Left ventricle myocardium inferior (tissue), 1 donor: ENCODE measurements around the gene ACSF3. TPM values are rescaled to one million over a fixed set of nuclear protein-coding genes. Genes with fewer than 3 reads are reported as not detected.

Source experiments
- DNase-seq: peaks from one replicate; pipeline ENCODE4 v3.0.0-alpha.2; 2020
- H3K27ac ChIP-seq: fragments of 200-600 bp; replicated peaks from 2 replicates; pipeline ENCODE4 v1.8.0; 2021
- H3K27me3 ChIP-seq: fragments of 200-600 bp; 2 replicates; pipeline ENCODE4 v1.8.0; 2021; ENCODE audit warnings: low read depth
- H3K36me3 ChIP-seq: fragments of 200-600 bp; 2 replicates; pipeline ENCODE4 v1.8.0; 2021
- H3K4me1 ChIP-seq: fragments of 200-600 bp; 2 replicates; pipeline ENCODE4 v1.8.0; 2021
- H3K4me3 ChIP-seq: fragments of 200-600 bp; 2 replicates; pipeline ENCODE4 v1.8.0; 2021; ENCODE audit warnings: mild to moderate bottlenecking, moderate library complexity
- H3K9me3 ChIP-seq: fragments of 200-600 bp; replicated peaks from 2 replicates; pipeline ENCODE4 v1.8.0; 2021
- intact Hi-C: fragments of 100-400 bp; cut with micrococcal nuclease; formaldehyde crosslinking; loops from one replicate; pipeline ENCODE4 v1.11.0; 2022
- total RNA-seq: library from RNA; stranded (reverse); fragmentation: NEBNext Ultra II Directional; extraction: Animal tissue kit (Norgen Biotek cat#: 25700); gene quantifications from one replicate; pipeline ENCODE4 v1.2.1, GENCODE V29; 2021
- TF ChIP-seq, protein P1 (sequence below): fragments of 200-600 bp; IDR thresholded peaks from 2 replicates; pipeline ENCODE4 v1.8.0; 2021; ENCODE audit warnings: antibody characterized with exemption, mild to moderate bottlenecking, borderline replicate concordance
- donor health status: DM: no; HTN: yes; CAD: no; lungs with severe emphysema.

ACSF3 gene
- total RNA-seq, 1 donor from 2014 or later = 16.7 TPM

DNA sequence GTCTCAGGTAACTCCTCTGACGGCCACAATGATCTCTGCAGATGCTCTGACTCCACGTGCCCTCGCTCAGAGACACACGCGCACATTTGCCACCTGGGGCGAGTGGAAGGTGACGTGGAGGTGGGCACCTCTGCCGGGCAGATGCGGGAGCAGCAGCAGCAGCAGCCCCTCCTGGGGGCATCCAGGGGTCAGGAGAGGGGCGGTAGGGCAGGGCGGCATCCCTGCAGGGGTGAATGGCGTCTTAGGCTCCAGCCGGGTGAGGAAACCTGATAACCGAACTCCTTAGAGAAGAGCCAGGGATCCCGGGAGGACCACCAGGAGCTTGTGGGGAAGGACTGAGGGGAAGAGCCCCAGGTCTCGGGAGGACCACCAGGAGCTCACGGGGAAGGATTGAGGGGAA is 43.3 kb downstream of the ACSF3 start:
- no peaks in the 10 kb centered on the region for H3K4me1 ChIP-seq
- intact Hi-C loops = no loop called here
- no peaks in the 10 kb centered on the region for H3K27me3 ChIP-seq
- DNase-seq = no peak
- no peak overlapping the region for H3K27ac ChIP-seq
- H3K4me3 ChIP-seq = no peak overlapping the region
- H3K36me3 ChIP-seq = peaks cover 71% of the 10 kb centered on the region
- TF ChIP-seq, protein P1, sequence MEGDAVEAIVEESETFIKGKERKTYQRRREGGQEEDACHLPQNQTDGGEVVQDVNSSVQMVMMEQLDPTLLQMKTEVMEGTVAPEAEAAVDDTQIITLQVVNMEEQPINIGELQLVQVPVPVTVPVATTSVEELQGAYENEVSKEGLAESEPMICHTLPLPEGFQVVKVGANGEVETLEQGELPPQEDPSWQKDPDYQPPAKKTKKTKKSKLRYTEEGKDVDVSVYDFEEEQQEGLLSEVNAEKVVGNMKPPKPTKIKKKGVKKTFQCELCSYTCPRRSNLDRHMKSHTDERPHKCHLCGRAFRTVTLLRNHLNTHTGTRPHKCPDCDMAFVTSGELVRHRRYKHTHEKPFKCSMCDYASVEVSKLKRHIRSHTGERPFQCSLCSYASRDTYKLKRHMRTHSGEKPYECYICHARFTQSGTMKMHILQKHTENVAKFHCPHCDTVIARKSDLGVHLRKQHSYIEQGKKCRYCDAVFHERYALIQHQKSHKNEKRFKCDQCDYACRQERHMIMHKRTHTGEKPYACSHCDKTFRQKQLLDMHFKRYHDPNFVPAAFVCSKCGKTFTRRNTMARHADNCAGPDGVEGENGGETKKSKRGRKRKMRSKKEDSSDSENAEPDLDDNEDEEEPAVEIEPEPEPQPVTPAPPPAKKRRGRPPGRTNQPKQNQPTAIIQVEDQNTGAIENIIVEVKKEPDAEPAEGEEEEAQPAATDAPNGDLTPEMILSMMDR = no peak
- no peaks in the 10 kb centered on the region for H3K9me3 ChIP-seq

DNA sequence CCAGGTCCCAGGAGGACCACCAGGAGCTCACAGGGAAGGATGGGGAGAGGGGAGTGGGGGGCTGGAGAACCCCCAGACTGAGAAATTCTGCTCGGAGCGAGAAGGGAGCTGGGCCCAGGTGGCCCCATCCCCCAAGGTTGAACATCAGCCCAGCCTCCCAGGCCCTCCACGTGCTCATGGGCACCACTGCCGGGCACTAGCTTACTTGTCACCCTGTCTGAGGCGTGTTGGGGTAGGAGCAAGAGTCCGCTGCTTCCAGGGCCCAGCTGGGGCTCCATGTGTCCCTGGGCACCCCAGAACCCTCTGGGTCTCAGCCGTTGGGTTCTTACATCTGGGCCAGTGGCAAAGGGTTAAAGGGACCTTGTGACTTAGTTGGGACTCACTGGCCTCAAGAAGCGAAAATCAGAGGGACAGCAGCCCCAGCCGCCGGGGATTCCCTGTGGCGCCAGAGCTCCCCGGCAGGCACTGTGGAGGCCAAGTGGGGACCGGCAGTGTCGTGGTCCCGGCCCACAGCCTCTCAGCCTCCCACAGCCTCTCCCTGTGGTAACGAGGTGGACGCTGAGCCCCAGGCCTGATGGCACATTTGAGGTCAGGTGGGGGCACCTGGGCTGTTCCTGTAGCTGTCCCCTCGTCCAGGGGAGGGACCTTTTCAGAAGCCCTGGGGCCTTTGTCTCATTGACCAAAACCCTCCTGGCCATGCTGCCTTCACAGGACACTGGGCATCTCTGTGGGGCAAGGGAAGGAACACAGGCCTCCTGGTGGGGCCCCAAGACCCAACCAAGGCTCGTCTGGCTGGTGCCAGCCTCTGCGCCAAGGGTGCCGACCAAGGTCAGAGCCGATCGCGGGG is 44.2 kb downstream of the ACSF3 start:
- no peak for DNase-seq

DNA sequence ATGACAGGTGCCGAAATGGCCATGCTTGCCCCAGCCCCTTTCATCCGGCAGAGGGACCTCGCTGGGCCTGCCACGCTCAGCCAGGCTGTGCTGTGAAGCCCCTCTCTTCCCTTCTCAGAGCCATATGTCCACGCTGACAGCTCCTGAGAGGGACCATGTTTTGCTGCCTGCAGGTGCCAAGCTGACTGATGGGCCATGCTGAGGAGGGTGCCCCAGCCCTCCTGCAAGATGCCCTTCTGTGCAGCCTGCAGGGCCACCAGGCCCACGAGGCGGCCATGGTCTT is 44.8 kb downstream of the ACSF3 start:
- TF ChIP-seq, protein P1 = no peak
- H3K27ac ChIP-seq = no peak overlapping the region
- no peak for DNase-seq
- H3K4me3 ChIP-seq = no peak overlapping the region
- intact Hi-C loops = no loop called here
- peaks cover 58% of the 10 kb centered on the region for H3K36me3 ChIP-seq
- H3K4me1 ChIP-seq = no peaks in the 10 kb centered on the region
- no peaks in the 10 kb centered on the region for H3K27me3 ChIP-seq
- H3K9me3 ChIP-seq = no peaks in the 10 kb centered on the region

More for the DNA sequence above, 44.2 kb downstream of the ACSF3 start:
- H3K36me3 ChIP-seq = peaks cover 63% of the 10 kb centered on the region
- TF ChIP-seq, protein P1 = no peak
- H3K4me1 ChIP-seq = no peaks in the 10 kb centered on the region
- H3K27me3 ChIP-seq = no peaks in the 10 kb centered on the region
- intact Hi-C loops = no loop called here
- no peak overlapping the region for H3K27ac ChIP-seq
- H3K9me3 ChIP-seq = no peaks in the 10 kb centered on the region
- no peak overlapping the region for H3K4me3 ChIP-seq

DNA sequence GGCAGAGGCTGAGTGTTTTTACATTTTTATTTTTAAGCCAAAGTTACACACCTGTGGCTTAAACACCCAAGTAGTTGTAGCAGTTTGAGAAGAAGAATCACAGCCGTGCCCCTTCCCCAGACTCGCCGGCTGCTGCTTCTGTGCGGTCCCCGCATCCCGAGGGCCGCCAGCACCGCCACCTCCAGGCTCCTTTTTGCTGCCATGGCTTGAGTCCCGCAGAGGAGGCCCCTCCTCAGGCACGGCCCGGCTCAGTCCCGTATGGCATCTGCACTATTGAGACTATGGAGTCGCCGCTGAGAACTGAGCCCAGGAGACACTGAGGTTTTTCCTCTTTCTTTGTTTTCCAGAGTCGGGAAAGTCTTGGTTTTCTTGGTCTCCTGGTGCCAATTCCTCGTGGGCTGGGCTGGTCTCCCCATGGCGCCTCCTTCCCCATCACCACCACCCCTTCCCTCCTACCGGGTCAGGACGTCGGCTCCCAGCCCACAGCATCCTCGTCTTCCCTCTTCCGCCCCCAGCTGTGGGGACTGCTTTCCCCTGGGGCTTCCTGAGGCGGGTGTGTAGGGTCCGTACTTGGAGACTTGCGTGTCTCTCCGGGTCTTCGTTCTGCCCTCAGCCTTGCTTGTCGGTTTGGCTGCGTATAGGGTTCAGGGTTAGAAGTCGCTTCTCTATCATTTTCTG is 45.3 kb downstream of the ACSF3 start:
- Histone ChIP-seq H3K4me1 (no peaks in the 10 kb centered on the region), H3K27ac (no peak overlapping the region), H3K36me3 (peaks cover 55% of the 10 kb centered on the region), H3K4me3 (no peak overlapping the region), H3K27me3 (no peaks in the 10 kb centered on the region), H3K9me3 (no peaks in the 10 kb centered on the region)
- intact Hi-C loops = no loop called here
- TF ChIP-seq, protein P1 = no peak
- DNase-seq = no peak

DNA sequence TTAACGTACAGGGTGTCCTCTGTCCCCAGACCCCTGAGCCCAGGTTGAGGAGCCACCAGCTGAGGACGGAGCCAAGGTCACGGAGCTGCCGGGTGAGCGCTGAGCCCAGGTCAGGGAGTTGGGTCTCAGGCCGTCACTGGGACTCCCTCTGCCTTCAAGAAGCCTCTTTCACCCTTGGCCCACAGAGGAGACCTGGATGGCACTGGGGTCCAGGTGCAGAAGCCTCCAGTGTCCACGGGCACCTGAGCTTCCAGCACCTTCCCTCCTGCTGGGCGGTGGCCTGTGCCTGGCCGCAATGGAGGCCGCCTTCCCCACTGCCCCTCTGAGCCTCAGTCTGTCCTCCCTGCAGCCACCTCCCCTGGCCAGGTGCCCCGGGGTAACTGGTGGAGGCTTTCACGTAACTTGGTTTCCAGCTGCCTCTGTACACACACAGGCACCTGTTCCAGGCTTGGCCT is 46.3 kb downstream of the ACSF3 start:
- no peaks in the 10 kb centered on the region for H3K27me3 ChIP-seq
- intact Hi-C loops = no loop called here
- H3K36me3 ChIP-seq = peaks cover 55% of the 10 kb centered on the region
- no peaks in the 10 kb centered on the region for H3K4me1 ChIP-seq
- H3K9me3 ChIP-seq = no peaks in the 10 kb centered on the region
- DNase-seq = no peak
- no peak overlapping the region for H3K27ac ChIP-seq
- TF ChIP-seq, protein P1 = no peak
- H3K4me3 ChIP-seq = no peak overlapping the region
